Stimulated activated CD8-positive, alpha-beta memory T cell treated with anti-CD3 and anti-CD28 coated beads, Interleukin-2, amount 100 ng/mL, for 1 hour (primary cell): ENCODE data around the gene IL7R.
"Not testable (repeated sequence)": the region's sequence is repeated elsewhere in the genome, so short reads cannot be mapped to it uniquely, and the experiment has no call there.

Experiments
- DNase-seq, 2 donors: peaks; one replicate each; pipeline ENCODE4 v3.0.0-alpha.2; 2020; ENCODE audit warnings: low read depth in 2 of 2

Gene IL7R

DNA sequence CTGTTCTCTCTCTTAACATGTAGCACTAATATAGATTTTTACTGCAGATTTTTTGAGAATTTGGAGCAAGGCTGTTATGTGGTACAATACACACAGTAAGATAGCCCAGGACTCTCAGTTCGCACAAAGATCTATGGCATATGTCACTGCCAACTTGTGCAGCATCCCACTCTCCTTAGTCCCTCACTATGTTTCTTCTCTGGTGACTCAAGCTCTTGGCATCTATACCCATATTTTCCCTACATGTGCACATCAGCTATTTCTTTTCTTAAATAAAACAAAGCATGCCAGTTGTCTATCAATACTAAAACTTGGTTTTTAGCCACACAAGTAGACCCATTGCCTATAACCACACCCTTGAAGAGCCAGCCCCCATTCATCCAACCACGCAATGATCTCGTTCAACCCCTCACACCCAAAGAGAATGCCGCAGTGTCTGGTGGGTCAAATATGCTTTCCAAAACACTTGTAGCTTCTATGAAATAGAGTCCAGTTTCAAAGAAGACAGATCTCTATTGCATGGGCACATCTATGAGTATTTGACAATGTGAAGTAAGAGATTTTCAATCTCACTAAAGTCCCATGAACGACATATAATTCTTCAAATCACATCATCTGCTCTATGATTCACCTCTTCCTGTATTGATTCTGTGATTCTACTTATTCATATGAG, 18.2 kb upstream of the IL7R start:
- DNase-seq = no peak

DNA sequence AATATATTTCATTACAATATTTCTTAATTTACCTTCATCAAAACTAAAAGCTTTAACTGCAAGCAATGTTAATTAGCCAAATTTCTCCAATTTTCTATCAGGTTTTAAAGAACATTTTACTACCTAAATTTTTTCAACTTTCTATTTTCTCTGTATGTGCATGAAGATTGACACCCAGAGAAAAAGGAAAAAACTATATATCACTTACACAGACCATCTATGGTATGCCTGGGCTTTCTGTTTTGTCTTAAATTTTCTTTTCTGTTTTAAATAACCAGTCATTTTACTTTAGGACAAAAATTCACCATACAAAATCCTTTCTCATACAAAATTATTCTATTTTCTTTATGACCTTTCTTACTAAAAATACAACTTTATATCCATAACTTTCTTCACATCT, 13.8 kb upstream of the IL7R start:
- DNase-seq = no peak

DNA sequence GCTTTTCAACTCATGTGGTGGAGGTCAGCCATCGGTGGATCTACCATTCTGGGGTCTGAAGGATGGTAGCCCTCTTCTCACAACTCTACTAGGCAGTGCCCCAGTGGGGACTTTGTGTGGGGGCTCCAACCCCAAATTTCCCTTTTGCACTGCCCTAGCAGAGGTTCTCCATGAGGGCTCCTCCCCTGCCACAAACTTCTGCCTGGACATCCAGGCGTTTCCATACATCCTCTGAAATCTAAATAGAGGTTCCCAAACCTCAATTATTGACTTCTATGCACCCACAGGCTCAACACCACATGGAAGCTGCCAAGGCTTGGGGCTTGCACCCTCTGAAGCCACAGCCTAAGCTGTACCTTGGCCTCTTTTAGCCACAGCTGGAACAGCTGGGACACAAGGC, 11.2 kb upstream of the IL7R start:
- DNase-seq = not testable (repeated sequence)

DNA sequence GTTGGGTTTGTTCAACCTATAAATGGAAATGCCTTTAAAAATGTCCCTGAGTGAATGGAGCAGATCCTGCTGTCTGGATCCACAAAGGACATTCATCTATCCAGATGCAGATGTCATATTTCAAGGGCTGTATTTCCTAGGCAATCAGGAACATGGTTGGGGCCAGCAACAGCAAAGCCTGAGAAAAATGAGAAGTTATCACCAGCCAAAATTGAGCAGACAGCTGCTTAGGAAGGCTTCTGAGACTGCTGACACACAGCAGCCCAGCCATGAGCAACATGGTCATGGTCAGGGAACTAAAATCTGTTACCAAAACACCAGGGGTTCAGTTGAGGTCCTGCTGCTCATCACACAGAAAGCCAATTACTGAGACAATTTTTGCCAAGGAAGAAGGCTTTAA, 9.2 kb upstream of the IL7R start:
- no peak for DNase-seq

DNA sequence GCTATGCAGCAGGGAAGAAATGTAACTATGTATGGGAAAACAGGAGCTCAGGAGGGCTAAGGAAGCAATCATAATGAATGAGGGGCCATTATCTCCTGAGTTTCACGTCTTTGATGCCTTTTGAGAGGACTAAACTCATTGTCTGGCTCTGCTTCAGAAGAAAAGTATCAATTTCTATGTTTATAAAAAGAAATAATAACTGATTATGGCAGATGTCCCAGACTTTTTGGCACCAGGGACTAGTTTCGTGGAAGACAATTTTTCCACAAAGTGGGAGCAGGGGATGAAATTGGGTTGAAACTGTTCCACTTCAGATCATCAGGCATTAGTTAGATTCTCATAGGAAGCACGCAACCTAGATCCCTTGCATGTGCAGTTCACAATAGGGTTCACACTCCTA, 8.7 kb upstream of the IL7R start:
- no peak for DNase-seq

DNA sequence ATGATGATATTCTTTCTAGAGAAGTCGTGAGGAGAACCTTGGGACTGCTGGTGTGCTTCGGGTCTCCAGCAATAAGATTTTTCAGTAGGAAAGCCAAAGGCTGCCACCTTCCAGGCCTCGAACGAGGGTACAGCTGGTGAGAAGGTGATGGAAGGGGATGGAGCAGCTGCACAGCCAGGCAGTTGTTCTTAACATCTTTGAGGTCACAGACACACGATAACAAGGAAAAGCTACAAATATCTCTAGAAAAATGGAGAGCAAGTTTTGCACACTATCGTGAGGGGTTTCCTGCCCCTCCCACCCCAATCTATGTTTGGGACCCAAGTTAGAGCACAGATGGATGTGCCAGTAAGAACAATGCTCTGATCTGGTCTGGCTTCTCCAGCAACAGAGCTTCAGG, 6.8 kb upstream of the IL7R start:
- no peak for DNase-seq

DNA sequence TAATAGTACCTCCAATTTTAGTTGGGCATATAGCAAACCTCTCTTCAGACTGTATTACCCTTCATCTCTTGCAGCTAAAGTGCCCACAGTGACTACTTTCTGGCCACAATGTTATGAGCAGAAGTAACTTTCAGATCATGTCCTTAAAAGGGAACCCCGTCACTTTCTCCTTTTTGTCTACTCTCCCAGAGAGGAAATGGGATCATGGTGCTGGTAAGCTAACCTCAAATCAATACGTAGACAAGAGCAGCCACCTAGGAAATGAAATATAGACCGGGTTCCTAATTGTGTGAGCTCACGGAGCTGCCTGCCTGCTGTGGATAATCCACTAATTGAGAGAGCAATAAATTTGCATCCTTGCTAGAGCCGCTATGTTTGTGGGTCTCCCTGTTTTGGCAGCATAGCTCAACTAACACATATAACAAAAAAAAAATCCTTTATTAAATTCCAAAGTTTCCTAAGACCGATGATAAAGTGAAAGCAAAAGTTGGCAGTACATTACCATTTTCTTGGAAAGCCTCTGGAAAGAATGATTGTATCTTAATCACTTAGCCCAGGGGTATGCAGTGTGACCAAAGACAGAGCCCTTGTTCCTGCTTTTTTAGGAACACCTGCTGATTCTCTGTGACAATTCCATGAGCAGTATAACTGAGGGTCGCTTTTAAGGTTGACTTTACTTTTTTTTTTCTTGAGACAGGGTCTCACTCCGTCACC, 5.6 kb upstream of the IL7R start:
- DNase-seq = no peak

DNA sequence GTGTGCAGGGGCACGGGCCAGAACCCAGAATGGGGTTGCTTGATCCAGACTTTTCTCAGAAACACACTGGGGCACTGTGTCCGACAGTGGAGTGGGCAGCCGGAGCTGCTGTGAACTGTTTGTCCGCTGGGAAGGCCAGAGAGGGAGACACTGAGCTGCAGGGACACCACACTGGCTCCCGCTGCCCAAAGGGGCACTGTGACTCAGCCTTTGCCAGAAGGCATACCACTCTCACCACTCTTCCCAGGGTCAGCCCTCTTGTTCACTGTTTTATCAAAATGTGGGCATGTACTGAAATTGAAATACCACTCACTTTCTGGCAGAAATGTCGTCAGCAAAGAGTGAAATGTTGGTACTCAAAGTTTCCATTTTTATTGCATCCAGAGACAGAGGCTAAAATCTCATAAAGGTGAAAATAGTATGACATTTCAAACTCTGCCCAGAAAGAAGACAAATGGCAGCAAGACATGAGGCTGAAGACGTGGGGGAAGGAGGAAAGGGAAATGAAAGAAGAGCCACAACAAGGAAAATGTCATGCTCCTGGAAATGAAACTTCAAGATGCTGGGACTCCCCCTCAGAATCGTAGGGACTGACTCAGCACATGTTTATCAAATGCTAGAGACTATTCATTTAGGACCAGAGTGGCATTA, 4.5 kb upstream of the IL7R start:
- DNase-seq = no peak

DNA sequence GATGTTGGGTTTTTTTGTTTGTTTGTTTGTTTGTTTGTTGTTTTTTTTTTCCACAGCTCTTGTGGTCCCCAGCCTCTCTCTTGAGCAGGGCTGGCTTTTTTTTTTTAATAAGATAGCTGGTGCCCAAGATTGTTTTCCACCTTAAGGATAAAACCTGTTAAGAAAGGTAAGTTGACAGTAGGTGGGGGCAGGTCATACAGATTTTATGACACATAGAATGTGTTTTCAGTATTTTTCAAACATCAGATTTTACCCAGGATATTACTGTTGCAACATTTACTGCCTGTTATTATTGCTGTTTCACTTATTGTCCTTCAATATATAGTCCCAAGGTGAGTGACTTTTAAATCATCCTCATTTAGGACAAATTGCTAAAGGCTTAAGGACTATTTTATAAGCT, 3.9 kb upstream of the IL7R start:
- DNase-seq = no peak

DNA sequence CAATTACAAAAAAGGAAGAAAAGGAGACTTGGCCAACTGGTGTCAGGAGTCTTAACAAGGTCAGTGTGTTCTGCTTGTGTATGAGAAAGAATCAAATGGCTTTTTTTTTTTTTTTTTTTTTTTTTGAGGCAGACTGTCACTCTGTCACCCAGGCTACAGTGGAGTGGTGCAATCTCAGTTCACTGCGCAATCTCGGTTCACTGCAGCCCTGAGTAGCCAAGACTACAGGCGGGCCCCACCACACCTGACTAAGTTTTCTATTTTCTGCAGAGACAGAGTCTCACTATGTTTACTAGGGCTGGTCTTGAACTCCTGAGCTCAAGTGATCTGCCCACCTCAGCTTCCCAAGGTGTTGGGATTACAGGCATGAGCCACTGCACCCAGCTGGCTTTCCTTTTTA, 3.1 kb upstream of the IL7R start:
- peak in 1 of 2 donors; percentile 36 for DNase-seq

DNA sequence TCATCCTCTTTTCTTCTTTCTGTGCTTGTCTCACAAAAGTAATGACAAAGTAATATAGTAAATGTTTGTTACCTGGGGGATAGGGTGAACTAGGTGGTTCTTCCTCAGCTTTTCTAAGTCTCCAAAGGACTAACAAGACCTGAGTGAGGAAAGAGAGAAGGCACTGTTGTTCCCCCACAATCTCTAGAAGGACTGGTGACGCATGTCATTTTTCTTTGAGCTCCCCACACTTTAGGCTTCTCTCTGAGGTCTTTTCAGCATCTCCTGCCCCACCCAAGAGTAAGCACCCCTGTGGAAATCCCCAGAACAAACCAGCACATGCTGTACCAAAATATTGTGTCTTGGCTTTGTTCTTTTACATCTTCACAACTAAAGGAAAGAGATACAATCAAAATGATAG, 2.4 kb upstream of the IL7R start:
- DNase-seq = peak in 1 of 2 donors; percentile 45

DNA sequence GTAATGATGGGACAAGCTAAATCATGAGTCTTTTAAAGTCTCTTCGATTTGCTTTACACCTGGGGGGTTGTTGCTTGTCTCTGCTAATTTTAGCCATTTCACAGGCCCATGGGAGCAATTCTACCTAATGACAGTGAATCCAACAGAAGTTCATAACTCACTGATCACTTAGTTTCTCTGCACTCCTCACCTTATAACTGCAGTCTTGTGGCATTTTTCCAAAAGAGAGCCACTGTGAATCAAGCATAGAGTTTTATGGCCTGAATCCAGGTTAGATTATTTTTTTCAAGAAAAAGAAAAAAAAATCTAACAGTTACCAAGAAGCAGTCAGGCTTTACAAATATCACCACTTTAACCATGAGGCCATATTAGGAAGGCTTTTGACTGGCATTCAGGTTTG, 1.5 kb upstream of the IL7R start:
- DNase-seq = no peak

DNA sequence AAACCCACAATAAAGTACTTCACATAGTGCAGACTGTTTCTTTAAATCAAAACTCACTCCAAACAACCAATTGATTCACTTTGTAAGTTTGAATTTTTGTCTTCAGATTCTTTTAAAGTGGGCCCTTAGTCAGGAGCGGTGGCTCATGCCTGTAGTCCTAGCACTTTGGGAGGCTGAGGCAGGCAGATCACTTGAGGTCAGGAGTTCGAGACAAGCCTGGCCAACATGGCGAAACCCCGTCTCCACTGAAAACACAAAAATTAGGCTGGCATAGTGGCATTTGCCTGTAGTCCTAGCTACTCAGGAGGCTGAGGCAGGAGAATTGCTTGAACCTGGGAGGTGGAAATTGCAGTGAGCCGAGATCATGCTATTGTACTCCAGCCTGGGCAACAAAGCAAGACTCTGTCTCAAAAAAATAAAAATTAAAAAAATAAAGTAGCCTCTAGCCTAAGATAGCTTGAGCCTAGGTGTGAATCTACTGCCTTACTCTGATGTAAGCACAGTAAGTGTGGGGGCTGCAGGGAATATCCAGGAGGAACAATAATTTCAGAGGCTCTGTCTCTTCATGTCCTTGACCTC, 416 bp upstream of the IL7R start:
- DNase-seq = not testable (repeated sequence)

DNA sequence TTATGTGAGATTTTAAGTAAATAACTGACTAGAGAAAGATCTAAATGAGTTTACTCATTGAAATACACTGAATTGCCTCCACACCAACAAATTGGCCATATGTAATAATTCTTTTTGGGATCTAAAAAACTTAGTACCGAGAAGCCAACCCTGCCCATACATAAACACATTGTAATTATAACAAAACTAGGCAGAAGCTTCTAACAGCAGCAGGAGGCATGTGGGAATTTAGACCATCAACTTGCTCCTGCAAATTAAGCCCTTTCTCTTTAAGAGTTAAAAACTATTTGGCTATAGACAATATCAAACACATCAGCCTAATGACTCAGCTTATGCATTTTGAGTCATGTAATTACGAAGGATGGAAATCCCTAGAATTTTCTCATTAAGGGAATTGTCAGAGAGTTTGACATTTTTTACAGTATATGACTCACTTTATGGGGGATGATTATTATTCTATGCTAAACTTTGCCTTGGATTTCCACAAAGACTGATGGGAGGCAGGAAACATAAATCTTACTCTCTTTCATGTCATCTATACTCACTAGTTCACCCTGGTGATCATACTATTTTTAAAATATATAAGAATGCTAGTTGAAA, 1.0 kb downstream of the IL7R start:
- no peak for DNase-seq

DNA sequence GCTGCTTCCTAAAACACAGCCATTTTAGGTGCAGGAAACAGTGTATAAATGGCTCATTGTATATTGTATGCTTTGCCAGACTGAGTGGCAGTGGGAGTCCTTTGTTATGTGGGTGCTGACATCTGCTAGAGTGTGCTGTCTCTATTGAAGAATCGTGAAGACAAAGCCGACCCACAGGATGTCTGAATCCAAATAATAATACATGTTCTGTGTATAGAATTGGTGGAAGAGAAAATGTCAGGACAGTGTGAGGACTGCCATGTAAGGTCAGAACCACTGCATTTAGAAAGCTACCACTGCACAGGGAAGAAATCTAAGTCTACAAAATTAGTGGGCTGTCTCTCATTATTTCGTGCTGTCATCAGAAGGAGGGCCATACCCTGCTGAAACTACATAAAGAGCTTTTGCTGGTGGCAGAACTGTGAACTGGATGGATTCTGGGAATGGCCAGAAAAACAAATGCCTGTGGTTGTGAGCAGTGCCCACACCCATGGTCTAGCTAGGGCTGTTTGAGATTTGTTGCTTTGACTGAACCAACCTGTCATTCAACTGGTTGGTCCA, 2.5 kb downstream of the IL7R start:
- DNase-seq = no peak

DNA sequence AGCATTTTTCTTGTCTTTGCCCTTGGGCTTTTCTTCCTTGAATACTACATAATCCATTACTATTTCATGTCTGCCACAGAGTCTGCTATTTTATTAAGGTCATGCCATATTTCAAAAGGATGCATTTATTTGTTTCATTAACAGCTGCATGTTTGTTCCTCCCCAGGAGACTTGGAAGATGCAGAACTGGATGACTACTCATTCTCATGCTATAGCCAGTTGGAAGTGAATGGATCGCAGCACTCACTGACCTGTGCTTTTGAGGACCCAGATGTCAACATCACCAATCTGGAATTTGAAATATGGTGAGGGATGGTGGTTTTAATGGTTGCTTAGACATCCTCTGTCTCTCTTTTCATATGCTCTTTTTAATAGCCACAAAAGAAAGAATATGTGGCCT, 4.0 kb downstream of the IL7R start:
- DNase-seq = no peak

DNA sequence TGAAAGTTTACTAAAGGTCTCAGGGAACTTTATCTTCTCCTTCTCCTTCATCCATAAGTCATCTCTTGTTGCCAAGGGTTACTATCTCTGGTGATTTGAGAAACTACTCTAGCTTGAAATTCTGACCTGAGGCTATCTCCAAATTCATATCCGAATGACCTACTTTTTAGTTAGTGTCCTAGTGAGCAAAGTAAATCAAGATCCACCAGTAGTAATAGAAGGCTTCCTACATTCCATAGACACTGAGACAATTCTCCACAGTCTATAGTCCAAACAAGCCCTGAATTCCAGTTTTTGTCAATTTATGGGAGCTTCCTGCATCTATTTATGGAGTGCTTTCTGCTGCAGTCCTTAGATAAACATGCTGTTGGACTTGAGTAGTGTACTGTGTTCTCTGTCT, 5.0 kb downstream of the IL7R start:
- no peak for DNase-seq

DNA sequence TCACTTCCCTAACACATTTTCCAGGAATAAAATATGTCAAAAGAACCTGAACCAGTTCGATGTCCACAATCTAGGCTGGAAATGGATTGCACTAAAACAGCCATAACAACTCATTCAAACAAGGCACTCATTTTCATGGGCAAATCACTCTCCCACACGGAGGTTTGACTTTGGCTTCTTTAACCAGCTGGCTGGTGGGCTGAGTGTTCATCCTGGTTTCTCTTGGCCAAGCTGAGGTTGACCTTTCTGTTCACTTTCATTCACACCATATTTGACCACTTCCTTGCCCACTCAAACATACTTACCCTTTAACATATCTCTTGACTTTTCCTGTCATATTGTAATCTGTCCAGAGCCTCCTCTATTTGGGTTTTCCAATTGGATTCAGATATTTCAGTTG, 5.4 kb downstream of the IL7R start:
- no peak for DNase-seq

DNA sequence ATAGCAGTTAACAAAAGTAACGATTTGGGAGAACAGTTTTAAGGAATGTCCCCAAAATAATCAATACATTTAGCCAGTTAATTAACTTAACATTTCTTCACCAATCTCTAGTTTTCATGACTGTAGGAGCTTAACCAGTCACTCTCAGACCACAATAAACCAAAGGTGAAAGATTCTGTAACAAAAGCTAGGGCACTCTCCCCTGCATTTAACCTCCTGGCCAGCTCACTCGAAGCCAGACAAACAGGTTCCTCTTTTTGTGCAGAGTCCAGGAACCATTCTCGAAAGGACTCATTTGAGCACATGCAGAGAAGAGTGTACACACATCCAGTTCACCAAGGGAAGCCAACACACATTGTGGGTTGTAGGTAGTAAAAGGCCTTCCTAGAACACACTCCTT, 6.5 kb downstream of the IL7R start:
- DNase-seq = no peak

DNA sequence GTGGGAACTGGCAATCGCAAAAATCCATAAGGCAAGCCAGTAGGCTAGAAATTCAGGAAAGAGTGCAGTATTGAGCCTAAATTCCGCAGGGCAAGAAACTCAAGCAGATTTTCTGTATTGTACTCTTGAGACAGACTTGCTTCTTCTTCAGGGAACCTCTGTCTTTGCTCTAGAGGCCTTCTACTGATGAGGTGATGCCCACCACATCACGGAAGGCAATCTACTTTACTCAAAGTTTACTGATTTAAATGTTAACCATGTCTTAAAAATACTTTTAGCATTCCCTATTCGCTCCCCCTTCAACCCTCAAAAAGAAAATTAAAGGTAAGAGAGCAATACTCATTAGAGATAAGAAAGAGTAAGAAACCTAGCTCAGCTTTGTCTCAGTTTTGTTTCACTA, 11.3 kb downstream of the IL7R start:
- no peak for DNase-seq

DNA sequence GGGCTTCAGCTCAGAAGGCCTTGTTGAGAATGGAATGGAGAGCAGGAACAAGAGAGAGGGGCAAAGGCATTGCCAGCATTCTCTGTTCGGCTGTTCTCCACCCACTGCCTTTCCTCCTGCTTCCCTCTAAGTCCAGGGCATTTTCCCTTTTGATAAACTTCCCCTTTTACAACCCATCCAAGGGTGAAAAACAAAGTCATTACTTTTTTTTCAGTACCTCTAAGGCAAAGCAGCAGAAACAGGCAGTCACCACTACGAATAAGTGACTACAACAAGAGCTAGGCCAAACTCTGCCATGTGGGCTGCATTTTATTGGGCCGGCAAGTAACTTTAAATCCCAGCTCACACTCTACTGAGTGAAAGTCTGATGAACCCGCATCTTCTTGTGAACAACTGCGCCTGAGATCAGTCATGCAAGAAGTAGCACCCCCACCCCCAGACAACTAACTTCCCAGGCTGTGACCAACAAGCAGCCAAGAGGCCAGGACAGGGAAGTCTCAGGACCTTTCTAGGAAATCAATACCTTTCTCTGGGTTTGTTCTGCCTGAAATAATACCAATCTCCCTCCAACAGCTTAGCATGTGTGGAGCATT, 13.1 kb downstream of the IL7R start:
- DNase-seq = no peak

DNA sequence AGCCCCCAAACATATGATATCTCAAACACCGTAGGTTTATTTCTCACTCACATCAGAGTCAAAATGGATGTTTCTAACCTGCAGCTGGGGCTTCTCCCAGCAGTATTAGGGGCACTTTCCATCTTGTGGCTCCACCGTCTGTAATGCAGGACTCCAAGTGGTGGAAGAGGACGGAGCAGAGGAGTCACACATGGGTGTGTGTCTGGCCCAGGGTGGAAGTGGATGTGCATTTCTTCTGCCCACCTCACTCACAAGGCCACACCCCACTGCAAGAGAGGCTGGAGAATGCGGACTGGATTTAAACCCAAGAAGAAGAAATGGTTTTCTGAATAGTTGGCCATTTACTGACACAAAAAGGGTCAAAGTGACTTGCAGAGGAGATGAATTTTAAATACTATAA, 13.9 kb downstream of the IL7R start:
- DNase-seq = no peak
